Activated T-helper 17 cell treated with anti-CD3 and anti-CD28 coated beads, Interleukin-2, amount 50 U/mL, for 72 hours (primary cell): ENCODE results near the gene KLF11. TPM values are rescaled to one million over a fixed set of nuclear protein-coding genes. Genes with fewer than 3 reads are reported as not detected.

Source experiments
- ATAC-seq: fragments of 150-1000 bp; cut with Tn5 transposase; replicated peaks from 2 replicates; pipeline ENCODE4 v1.10.0; 2021; ENCODE audit warnings: mild to moderate bottlenecking, moderate library complexity
- H3K27ac Mint-ChIP-seq: one replicate; pipeline ENCODE4 v1.8.0; 2022; ENCODE audit warnings: mixed read lengths
- H3K27me3 Mint-ChIP-seq: one replicate; pipeline ENCODE4 v1.8.0; 2022; ENCODE audit warnings: mixed read lengths
- H3K36me3 Mint-ChIP-seq: one replicate; pipeline ENCODE4 v1.8.0; 2022; ENCODE audit warnings: low read depth, mild to moderate bottlenecking, mixed read lengths
- H3K4me1 Mint-ChIP-seq: one replicate; pipeline ENCODE4 v1.8.0; 2022; ENCODE audit warnings: mixed read lengths
- H3K4me3 Mint-ChIP-seq: one replicate; pipeline ENCODE4 v1.8.0; 2022; ENCODE audit warnings: mild to moderate bottlenecking, mixed read lengths
- H3K9me3 Mint-ChIP-seq: one replicate; pipeline ENCODE4 v1.8.0; 2022; ENCODE audit warnings: mixed read lengths
- total RNA-seq, 2 donors: library from RNA; stranded (reverse); gene quantifications; one replicate each; pipeline ENCODE4 v1.2.3, GENCODE V29; 2022

The KLF11 gene
- total RNA-seq, 2 donors from 2014 or later = 5.6 to 7.9 TPM

- Mint-ChIP-seq H3K27ac (no peak overlapping the region), H3K27me3 (peaks cover 13% of the 10 kb centered on the region), H3K4me1 (no peaks in the 10 kb centered on the region), H3K36me3 (no peaks in the 10 kb centered on the region), H3K9me3 (peaks cover 5% of the 10 kb centered on the region), H3K4me3 (no peak overlapping the region)
- no peak for ATAC-seq
Measured at GRCh38 chr2:10071176-10071575, 27.8 kb downstream of the KLF11 start.

- H3K27me3 Mint-ChIP-seq = peaks cover 17% of the 10 kb centered on the region
- H3K4me1 Mint-ChIP-seq = no peaks in the 10 kb centered on the region
- no peak overlapping the region for H3K27ac Mint-ChIP-seq
- no peak overlapping the region for H3K4me3 Mint-ChIP-seq
- ATAC-seq = no peak
- peaks cover 5% of the 10 kb centered on the region for H3K9me3 Mint-ChIP-seq
- no peaks in the 10 kb centered on the region for H3K36me3 Mint-ChIP-seq
Measured at GRCh38 chr2:10071595-10071994, 28.2 kb downstream of the KLF11 start.

GRCh38 chr2:10072656-10073480 lies 29.5 kb downstream of the KLF11 start:
- no peaks in the 10 kb centered on the region for H3K36me3 Mint-ChIP-seq

DNA sequence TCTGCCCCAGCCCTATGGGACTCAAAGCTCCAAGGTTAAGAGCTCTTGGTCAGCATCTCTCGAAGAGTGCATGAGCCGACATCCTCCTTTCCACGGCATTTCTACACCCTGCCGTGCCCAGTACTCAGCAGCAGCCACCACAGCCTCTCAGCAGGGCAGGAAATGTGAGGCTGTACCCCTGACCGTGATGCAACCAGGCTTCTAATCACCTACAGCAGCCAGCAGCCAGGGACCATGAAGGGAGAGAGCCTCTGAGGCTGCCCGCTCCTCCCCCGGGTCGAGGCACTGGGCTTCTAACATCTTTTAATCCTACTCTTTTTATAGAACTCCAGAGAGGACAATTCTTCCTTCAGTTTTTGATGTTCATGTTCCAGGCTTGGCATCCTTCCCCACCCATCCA lies 30.4 kb downstream of the KLF11 start:
- Mint-ChIP-seq H3K4me1 (no peaks in the 10 kb centered on the region), H3K4me3 (no peak overlapping the region), H3K27ac (no peak overlapping the region), H3K36me3 (no peaks in the 10 kb centered on the region), H3K27me3 (peaks cover 33% of the 10 kb centered on the region), H3K9me3 (no peaks in the 10 kb centered on the region)
- ATAC-seq = no peak

More at GRCh38 chr2:10072656-10073480, 29.5 kb downstream of the KLF11 start:
- Mint-ChIP-seq H3K9me3 (peaks cover 3% of the 10 kb centered on the region), H3K27ac (no peak overlapping the region), H3K4me1 (no peaks in the 10 kb centered on the region), H3K4me3 (no peak overlapping the region), H3K27me3 (peaks cover 26% of the 10 kb centered on the region)
- ATAC-seq = peak; percentile 93

- no peaks in the 10 kb centered on the region for H3K9me3 Mint-ChIP-seq
- H3K4me1 Mint-ChIP-seq = no peaks in the 10 kb centered on the region
- no peak overlapping the region for H3K27ac Mint-ChIP-seq
- no peak for ATAC-seq
- peaks cover 39% of the 10 kb centered on the region for H3K27me3 Mint-ChIP-seq
- no peak overlapping the region for H3K4me3 Mint-ChIP-seq
- H3K36me3 Mint-ChIP-seq = no peaks in the 10 kb centered on the region
Measured at GRCh38 chr2:10075101-10075500, 31.8 kb downstream of the KLF11 start.

DNA sequence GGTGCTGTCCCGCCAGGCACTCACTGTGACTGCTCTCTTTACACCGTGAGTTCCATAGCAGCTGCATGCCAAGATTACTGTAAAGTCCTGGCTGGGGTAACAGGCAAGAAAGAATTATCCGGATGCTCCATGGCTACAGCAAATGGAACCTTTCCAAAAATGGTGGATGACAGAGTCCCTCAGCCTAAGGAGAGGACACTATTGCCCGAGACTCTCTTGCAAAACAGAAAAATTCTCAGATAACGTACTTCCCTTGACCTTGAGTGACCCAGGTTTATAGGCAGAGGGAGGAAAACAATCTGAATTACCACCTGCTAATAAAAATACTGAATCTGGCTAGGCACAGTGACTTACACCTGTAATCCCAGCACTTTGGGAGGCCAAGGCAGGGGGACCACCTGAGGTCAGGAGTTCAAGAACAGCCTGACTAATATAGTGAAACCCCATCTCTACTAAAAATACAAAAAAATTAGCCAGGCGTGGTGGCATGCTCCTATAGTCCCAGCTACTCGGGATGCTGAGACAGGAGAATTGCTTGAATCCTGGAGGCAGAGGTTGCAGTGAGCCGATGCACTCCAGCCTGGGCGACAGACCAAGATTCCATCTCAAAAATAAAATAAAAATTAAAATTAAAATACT lies 32.3 kb downstream of the KLF11 start:
- Mint-ChIP-seq H3K4me3 (no peak overlapping the region), H3K36me3 (no peaks in the 10 kb centered on the region), H3K4me1 (no peaks in the 10 kb centered on the region), H3K27ac (no peak overlapping the region), H3K9me3 (no peaks in the 10 kb centered on the region), H3K27me3 (peaks cover 39% of the 10 kb centered on the region)
- no peak for ATAC-seq

GRCh38 chr2:10076511-10076910 lies 33.2 kb downstream of the KLF11 start:
- H3K27me3 Mint-ChIP-seq = peaks cover 43% of the 10 kb centered on the region
- H3K4me1 Mint-ChIP-seq = no peaks in the 10 kb centered on the region
- H3K9me3 Mint-ChIP-seq = no peaks in the 10 kb centered on the region
- H3K27ac Mint-ChIP-seq = no peak overlapping the region
- no peaks in the 10 kb centered on the region for H3K36me3 Mint-ChIP-seq
- no peak overlapping the region for H3K4me3 Mint-ChIP-seq
- ATAC-seq = no peak

DNA sequence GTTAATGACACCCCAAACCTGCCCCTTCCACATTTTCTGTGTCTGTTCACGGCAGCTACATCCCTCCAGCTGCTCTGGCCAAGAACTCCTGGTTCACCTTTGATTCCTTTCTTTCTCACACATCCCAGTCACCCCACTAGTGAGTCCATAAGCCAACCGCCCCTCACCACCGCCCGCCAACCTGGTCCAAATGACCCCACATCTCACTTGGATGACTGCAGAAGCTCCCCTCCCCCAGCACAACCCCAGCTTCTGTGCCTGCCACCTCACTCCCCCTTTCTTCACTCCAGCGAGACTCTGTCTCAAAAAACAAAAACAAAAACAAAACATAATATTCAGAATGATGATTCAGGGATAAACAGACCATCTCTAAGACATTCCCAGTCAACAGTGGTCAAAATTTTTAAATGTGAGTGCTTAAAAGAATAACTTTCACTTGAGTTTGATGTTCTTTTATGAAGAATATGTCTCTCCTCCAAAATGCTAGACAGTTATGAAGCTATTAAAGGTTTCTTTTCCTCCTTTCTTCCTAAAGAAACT lies 33.7 kb downstream of the KLF11 start:
- H3K27me3 Mint-ChIP-seq = peaks cover 43% of the 10 kb centered on the region
- no peak overlapping the region for H3K4me3 Mint-ChIP-seq
- no peak for ATAC-seq
- H3K4me1 Mint-ChIP-seq = no peaks in the 10 kb centered on the region
- H3K9me3 Mint-ChIP-seq = no peaks in the 10 kb centered on the region
- no peak overlapping the region for H3K27ac Mint-ChIP-seq
- H3K36me3 Mint-ChIP-seq = no peaks in the 10 kb centered on the region

DNA sequence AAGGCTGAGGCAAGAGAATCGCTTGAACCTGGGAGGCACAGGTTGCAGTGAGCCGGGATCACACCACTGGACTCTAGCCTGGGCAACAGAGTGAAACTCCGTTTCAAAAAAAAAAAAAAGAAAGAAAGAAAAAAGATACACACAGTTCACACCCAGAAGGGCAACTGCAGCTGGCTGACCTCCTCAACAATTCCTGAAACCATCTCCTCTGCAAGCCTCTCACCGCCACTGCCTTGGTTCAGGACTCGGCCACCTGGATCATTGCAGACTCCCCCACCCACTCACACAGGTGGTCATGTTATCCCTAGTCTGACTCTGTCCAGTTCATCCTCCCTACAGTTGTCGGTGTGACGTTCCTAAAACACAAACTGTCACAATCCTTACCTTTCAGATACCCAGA lies 34.7 kb downstream of the KLF11 start:
- Mint-ChIP-seq H3K4me3 (no peak overlapping the region), H3K27ac (no peak overlapping the region), H3K27me3 (peaks cover 43% of the 10 kb centered on the region), H3K9me3 (no peaks in the 10 kb centered on the region), H3K36me3 (no peaks in the 10 kb centered on the region), H3K4me1 (no peaks in the 10 kb centered on the region)
- ATAC-seq = no peak

- no peak for ATAC-seq
- Mint-ChIP-seq H3K27me3 (peaks cover 50% of the 10 kb centered on the region), H3K9me3 (no peaks in the 10 kb centered on the region), H3K4me1 (no peaks in the 10 kb centered on the region), H3K27ac (no peak overlapping the region), H3K4me3 (peak overlapping the region; percentile 68), H3K36me3 (no peaks in the 10 kb centered on the region)
Measured at GRCh38 chr2:10078704-10079265, 35.4 kb downstream of the KLF11 start.

DNA sequence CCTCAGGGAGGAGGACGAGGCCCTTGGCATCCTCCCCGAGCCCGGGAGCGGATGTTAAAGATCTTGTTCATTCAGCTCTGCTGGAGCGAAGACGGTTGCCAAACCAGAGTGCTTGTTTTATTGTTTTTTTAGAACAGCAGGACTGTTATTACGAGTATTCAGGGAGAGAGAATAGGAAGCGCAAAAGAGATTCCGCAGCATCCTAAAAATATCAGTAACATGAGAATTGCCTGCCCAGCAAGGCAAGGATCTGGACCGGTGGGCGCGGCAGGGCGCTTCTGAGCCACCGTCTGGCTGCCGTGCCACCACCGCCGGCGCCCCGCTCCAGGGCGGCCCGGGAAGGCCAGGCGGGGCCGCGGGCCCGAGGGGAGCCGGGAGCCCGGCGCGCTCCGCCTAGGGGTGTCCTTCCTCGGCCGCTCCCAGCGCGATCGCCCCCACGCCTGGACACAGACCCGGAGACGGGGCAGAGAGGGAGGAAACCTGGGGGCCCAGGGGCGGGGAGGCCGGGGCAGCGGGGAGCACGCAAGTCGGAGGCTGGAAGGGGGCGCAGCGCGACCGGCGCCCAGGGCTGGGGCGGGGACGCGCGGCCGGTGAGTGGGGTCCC lies 36.0 kb downstream of the KLF11 start:
- Mint-ChIP-seq H3K27me3 (peaks cover 51% of the 10 kb centered on the region), H3K27ac (no peak overlapping the region)

GRCh38 chr2:10079870-10080535 lies 36.7 kb downstream of the KLF11 start, which contains the start of gene CYS1:
TSS of gene CYS1 (minus strand) at chr2:10080411. CDS start at chr2:10080223, 188 bp downstream.
- Mint-ChIP-seq H3K27me3 (peaks cover 53% of the 10 kb centered on the region), H3K4me3 (peak within 1 kb of the TSS; percentile 68), H3K36me3 (no peaks in the 10 kb centered on the region), H3K9me3 (no peaks in the 10 kb centered on the region), H3K4me1 (no peaks in the 10 kb centered on the region), H3K27ac (no peak within 1 kb of the TSS)
- peak; percentile 45 for ATAC-seq

More for the DNA sequence above, 36.0 kb downstream of the KLF11 start:
- Mint-ChIP-seq H3K36me3 (no peaks in the 10 kb centered on the region), H3K4me1 (no peaks in the 10 kb centered on the region), H3K9me3 (no peaks in the 10 kb centered on the region), H3K4me3 (peak overlapping the region; percentile 68)
- peak; percentile 46 for ATAC-seq

GRCh38 chr2:10080536-10081304 lies 37.4 kb downstream of the KLF11 start:
- Mint-ChIP-seq H3K9me3 (no peaks in the 10 kb centered on the region), H3K4me1 (no peaks in the 10 kb centered on the region), H3K4me3 (peak overlapping the region; percentile 53), H3K27ac (no peak overlapping the region), H3K36me3 (no peaks in the 10 kb centered on the region), H3K27me3 (peaks cover 50% of the 10 kb centered on the region)
- ATAC-seq = peak; percentile 23
